HuH-7.5 (cell line): ENCODE measurements around the gene ANP32A.
"Not testable (repeated sequence)": the region's sequence is repeated elsewhere in the genome, so short reads cannot be mapped to it uniquely, and the experiment has no call there.

Source experiments
- DNase-seq: peaks from one replicate; pipeline ENCODE4 v3.0.0; 2011; ENCODE audit warnings: low spot score

Gene ANP32A

DNA sequence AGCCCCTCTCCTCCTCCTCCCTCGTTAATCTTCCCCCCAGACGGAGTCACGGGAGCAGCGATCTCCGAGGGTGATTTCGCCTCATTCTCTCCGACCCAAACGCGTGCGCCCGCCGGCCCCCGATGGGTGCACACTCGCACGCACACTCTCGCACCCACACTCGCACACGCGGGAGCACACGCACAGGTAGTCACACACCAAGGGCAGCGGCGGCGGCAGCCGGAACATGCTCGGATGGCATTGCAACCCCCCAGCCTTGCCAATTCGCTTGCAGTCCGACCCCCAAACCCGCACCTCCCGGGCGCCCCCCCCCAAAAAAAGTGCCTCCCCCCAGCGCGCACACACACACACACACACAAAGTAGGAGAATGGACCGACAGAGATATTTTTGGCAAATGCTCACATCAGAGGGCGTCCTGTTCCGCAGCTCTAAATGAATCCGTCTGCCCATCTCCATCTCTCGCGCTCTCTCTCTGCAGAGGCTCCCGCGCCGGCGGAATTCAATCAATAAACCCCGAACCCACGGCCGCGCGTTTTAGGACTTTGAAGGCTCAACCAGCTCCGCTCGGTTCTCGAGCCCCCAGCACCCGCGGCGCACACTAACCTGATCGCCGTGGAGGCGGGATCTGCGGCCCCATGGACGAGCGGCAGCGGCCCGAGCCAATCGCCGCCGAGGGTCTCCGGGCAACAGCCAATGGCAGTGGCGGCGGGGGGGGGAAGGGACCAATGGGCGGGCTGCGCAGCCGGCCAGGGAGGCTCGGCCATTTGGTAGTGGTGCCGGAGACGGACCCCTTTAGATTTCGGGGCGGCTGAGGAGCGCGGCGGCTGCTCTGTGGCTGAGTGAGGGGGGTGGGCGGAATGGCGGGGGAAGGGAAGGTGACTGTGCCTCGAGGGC is at the start of gene ANP32A:
Gene ANP32A, minus strand, starts transcription at position 601 of the 895 bp plus-strand sequence. Its CDS starts 144 bp downstream, at position 457.
- peak; percentile 100 for DNase-seq

- no peak for DNase-seq
These were observed 47.6 kb upstream of the ANP32A start for GRCh38 chr15:68868296-68868695.

GRCh38 chr15:68862415-68862814 is 41.7 kb upstream of the ANP32A start:
- DNase-seq, result no peak

DNA sequence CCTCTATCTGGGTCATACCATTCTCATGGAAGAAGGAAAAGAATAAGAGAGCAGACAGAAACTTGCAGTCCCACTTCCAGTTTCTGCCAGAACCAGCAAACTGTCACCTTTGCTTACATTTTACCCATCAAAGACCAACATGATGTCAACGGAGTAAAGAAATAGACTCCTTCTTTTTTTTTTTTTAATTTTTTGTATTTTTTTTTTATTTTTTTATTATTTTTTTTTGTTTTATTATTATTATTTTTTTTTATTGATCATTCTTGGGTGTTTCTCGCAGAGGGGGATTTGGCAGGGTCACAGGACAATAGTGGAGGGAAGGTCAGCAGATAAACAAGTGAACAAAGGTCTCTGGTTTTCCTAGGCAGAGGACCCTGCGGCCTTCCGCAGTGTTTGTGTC is 38.0 kb upstream of the ANP32A start:
- DNase-seq, result not testable (repeated sequence)

DNA sequence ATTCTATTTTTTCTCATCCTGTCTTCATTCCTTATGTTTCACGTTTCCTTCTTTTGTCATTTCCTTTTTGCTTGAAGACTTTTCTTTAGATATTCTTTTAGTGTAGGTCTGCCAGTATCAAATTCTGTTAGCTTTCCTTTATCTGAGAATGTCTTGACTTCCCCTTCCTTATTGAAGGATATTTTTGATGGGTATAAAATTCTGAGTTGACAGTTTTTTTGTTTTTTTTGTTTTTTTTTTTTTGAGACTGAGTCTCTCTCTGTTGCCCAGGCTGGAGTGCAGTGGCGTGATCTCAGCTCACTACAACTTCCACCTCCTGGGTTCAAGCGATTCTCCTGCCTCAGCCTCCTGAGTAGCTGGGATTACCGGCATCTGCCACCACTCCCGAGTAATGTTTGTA is 36.7 kb upstream of the ANP32A start:
- not testable (repeated sequence) for DNase-seq

DNA sequence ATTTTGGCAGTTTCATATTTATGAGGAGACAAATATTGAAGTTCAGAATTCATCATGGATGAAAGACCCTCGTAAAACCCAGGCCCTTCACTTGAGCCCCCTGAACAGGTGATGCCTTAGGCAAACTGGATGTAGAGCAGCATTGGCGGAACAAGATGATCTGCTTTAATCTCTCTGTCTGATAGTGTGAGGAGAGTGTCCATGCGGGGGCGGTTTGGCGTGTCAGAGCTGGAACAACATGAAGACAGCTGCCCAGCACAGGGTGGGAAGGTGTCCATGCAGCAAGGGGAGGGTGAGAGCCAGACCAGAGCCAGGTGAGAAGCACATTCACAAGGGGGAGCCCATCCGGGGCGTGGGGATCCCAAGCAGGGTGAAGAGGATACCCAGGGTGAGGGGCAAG is 31.8 kb upstream of the ANP32A start:
- DNase-seq, result no peak

DNA sequence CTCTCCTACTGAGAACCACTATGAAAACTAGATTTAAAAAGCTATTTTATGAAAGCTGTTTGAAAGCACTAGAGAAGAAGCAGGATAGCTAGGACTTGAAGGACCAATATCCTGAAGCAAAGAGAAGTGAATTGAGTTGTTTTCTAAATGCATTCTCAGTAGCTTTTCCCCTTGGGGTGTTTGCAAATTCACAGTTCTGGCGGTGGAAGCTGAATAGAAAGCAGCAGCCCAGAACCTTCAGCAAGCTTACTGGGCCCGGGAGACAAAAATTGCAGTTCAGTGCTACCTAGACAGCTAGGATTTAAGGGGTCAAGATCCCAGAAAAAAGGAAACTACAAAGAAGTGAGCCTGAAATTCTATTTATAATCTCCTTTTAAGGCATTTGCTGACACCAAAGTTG is 31.3 kb upstream of the ANP32A start:
- DNase-seq, result no peak

- DNase-seq, result no peak
These were observed 28.8 kb upstream of the ANP32A start for GRCh38 chr15:68849497-68849896.

- DNase-seq, result no peak
These were observed 26.2 kb upstream of the ANP32A start for GRCh38 chr15:68846851-68847439.

DNA sequence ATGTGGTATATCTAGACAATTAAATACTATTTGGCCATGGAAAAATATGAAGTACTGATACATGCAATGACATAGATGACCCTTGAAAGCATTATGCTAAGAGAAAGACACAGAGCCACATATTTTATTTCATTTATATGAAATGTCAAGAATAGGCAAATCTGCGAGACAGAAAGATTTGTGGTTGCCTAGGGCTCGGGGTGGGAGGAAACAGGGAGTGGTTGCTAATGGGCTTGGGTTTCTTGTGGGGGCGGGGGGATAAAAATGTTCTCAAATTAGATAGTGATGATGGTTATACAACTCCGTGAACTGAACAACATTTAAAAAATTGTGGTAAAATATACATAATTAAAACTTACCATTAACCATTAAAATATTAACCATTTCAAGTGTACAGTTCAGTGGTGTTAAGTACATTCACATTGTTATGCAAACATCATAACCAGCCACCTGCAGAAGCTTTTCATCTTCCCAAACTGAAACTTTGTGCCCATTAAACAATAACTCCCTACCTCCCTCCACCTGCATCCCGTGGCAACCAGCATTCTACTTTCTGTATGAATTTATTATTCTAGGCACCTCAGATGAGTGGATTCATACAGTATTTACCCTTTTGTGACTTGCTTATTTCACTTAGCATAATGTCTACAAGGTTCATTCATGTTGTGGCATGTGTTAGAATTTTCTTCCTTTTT is 24.3 kb upstream of the ANP32A start:
- no peak for DNase-seq

DNA sequence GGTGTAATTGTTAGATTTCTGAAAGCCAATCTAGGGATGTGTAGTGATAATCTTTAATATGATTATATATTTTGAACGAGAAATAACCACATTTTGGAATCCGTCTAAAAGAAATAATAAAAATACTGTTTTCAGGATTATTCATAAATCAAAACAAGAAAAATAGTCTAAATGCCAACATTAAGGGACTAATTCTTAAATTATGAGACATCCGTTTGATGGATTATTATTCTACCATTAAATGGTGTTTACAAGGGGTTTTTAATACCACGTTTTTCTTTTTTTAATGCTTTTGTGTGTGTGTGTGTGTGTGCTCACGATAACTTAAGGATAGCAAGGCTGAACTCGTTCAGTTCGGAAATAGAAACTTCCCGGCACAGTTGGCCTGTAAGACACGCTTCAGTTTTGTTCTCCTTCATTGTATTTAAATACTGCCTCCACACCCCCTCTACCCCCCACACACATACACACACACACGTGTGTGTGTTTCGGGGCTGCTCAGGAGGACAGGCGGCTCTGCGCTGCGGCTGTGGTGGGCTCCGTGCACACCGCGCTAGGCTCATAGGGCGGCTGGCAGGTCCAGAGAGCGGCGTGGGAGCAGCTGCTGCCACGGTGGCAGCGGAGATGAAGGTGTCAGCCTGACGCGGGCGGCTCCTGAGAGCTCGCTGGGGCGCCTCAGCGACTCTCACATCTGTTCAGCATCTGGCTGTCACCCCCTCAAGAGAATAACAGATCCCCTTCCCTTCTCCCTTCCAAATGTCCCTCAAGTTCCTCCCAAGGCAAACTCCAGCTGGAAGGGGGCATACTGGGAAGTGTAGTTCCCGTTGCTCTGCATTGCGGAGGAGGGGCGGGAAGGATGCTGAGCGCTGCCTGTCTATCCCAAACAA is 23.0 kb upstream of the ANP32A start:
- no peak for DNase-seq

- DNase-seq, result no peak
These were observed 22.3 kb upstream of the ANP32A start for GRCh38 chr15:68842958-68843357.

GRCh38 chr15:68834346-68834745 is 13.7 kb upstream of the ANP32A start:
- no peak for DNase-seq

- DNase-seq, result no peak
These were observed 13.1 kb upstream of the ANP32A start for GRCh38 chr15:68833700-68834331.

- DNase-seq, result no peak
These were observed 9.6 kb upstream of the ANP32A start for GRCh38 chr15:68830141-68830785.

DNA sequence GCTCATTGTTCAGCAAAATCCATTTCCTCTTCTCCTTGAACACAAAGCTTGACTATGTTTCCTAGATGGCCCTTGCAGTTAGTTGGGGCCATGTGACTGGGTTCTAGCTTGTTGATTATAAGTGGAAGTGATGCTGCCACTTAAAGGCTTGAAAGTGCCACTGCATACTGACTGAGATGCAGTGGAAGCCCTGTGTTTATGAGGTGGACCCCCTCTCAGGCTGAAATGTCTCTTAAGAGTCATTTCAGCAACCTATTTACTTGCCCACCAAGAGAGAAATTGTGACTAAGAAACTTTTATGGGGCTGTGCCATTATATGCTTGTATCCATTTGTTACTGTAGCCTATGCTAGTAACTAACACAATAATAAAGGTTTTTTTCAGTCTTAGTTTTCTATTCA is 8.4 kb upstream of the ANP32A start:
- DNase-seq, result no peak

DNA sequence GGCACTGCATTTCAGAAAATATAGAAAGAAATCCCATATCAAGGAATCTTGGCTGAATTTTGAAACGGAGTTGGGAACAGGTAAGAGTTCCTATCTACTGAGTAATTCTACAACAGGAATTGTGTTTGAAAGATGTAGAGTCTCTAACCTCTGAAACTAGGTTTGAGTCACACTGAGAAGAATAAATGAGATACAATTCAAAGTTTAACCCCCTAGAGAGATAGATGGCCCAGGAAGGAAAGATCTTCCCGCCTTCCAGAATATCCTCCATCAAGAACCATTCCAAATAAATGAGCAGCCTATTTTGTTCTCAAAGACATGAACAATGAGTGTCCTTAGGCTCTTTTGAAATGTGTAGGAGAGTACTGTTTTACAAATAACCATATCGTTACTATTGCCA is 2.9 kb upstream of the ANP32A start:
- DNase-seq, result no peak

GRCh38 chr15:68822818-68823217 is 2.1 kb upstream of the ANP32A start:
- no peak for DNase-seq

DNA sequence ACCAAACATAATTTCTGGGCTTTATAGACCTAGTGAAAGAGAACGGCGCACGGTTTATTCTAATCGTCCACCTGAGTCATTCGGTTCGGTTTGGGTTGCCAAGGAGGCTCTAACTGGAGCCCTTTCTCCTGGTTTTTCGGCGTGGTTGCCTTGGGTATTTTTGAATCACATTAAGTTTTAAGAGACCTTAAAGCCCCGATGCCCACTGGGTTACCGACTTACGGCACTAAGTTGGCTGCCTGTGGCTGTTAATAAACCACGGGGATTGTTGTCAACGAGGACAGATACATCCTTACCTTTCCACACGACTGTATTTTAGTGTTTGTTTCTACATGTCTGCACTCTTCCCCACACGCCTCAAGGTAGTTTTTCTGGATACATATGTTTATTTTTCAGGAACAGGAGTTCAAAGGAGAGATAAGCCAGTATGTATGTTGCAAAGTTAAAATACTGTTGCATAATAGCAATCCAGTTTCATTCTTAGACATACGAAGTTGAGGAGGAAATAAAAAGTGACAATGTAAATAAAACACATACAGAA is 1.2 kb upstream of the ANP32A start:
- peak; percentile 60 for DNase-seq

DNA sequence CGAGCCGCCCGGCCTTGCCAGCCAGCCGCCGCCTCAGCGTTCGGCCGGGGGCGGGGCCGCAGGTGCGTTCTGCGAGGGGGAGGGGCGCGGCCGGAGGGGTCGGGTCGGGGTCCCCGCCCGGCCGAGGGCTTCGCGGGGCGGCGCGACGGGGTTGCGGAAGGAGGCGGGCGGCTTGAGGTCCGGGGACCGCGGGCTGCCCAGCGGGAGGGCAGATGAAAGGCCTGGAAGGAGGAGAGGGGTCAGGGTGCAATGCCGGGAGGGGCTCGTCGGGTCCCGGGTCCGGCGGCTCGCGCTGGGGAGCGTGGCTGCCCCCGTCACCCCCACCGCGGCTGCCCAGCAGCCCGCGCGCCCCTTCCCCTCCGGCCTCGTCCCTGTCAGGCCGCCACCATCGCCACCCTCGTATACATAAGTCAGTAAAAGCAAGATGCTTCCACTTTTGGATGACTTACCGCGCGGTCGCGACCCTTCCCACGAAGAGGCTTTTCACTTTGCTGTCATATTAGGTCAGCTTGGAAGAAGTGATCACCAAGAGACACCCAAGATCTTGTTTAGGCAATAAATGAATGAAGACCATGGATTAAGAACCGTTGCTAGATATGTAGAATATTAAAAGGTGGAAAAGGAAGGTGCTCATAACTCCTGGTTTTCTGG is 620 bp upstream of the ANP32A start:
- DNase-seq, result peak; percentile 37
